ENCODE measurements around the gene CEP72. TPM values are rescaled to one million over a fixed set of nuclear protein-coding genes. Genes with fewer than 3 reads are reported as not detected.
"Not testable (repeated sequence)": the region's sequence is repeated elsewhere in the genome, so short reads cannot be mapped to it uniquely, and the experiment has no call there.

The CEP72 gene
- total RNA-seq, 2 experiments from 2014 or later: 21.9 to 23.8 TPM

DNA sequence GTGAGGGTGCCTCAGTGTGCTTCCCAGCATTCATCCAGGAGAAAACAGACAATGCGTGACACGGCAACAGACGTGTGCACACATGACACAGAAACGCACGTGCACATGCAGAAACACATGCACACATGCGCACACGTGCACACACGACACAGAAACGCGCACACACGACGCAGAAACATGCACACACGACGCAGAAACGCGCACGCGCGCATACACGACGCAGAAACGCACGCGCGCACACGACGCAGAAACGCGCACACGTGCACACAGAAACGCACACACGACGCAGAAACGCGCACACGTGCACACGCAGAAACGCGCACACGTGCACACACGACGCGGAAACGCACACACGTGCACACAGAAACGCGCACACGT lies 64.5 kb downstream of the CEP72 start:
- peaks cover 19% of the 10 kb centered on the region for H3K27me3 Mint-ChIP-seq
- DNase-seq: no peak
- H3K9me3 Mint-ChIP-seq: no peaks in the 10 kb centered on the region
- peaks cover 8% of the 10 kb centered on the region for H3K4me1 Mint-ChIP-seq
- H3K4me3 Mint-ChIP-seq: no peak overlapping the region
- no peak overlapping the region for H3K27ac Mint-ChIP-seq
- no peaks in the 10 kb centered on the region for H3K36me3 Mint-ChIP-seq

DNA sequence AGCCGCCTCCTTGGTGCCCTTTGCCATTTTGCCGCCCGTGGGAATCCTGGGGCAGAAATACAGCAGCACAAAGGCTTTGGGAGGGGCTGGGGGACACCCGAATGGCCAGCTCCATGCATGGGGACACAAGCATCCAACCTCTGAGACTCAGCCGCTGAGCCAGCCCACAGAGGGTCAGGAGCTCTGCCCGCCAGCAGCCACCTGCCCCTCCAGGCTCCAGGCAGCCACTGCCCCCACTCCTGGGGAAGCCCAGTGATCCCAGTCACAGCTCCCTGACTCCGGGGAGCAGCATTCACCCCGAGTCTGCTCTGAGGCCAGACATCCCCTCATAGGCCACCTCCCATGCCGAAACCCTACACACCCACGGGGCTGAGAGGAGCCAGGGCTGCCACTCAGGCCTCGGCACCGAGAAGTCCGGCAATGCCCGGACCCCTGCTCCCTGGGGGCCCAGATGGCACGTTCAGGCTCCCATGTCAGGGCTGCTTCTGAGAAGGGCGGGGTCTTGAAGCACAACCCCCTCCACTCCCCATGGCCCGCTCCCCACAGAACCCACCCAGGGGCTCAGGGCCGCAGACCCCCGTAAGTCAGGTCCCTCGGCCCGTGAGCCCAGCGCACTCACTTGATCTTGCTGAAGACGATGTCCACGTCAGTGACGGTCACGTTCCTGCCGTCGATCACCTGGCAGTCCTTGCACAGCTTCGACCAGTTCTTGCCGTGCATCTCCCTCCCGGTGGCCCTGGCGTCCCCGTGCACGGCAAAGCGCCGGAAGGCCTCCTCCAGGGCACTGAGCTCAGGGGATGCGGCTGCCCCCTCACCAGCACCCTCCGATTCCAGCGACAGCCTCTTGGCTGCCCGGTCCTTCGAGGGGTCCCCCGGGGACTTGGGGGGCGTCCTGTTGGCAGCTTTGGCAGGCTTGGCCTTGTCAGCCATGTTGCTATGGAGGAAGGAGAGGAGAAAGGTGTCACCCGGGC lies 65.3 kb downstream of the CEP72 start:
- Mint-ChIP-seq H3K4me3 (no peak overlapping the region), H3K27me3 (peaks cover 19% of the 10 kb centered on the region), H3K9me3 (no peaks in the 10 kb centered on the region), H3K36me3 (no peaks in the 10 kb centered on the region), H3K27ac (no peak overlapping the region), H3K4me1 (peaks cover 7% of the 10 kb centered on the region)
- no peak for DNase-seq

DNA sequence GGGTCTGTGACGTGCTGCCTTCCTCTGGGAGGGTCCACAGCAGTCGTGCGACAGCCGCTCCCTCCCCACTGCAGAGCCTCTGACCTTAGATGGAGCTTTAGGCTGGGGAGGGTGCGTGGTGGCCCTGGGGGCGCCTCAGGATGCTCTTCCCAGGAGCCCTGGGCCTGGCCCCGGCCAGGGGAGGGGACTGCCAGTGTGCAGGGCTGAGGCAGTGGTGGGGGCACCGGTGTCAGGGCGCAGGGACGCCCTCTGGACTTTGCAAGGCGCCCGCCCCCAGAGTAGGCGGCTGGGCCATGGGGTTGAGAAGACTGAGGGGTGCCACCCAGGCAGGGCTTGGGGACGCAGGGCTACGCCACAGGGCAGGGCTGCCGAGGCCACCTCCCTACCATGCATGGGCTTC lies 66.4 kb downstream of the CEP72 start:
- not testable (repeated sequence) for H3K27ac Mint-ChIP-seq, H3K36me3 Mint-ChIP-seq
- peaks cover 12% of the 10 kb centered on the region for H3K27me3 Mint-ChIP-seq

DNA sequence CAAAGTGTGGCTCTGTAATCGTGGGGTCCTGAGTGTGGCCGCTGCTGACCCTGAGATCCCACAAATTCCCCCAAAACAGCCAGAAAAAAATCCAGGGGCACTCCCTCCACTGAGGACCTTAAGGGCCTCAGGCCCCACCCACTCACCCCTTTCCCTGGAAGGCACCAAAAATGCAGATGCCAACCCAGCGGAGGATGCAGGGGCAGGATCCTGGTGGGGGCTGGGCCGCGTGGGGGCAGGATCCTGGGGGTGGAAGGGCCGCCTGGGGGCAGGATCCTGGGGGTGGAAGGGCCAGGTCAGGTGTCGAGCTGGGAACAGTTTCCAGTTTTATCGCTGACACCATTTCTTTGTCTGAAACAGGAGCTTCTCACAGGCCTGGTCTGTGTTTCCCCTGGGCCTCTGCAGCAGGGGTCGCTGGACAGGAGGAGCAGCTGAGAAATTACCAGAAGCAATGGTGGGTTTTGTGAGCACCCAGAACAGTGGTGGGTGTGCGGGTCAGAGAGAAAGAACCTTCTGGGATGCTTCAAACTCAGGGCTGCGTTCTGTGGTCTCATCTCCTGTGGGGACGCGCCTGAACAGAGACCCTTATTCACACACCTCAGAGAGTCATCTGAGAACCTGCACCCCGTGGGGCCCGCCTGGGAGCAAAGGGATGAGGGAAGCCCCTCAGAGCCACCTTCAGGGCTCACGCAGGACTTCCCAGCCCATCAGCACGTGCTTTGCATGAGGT lies 67.2 kb downstream of the CEP72 start:
- H3K27me3 Mint-ChIP-seq, H3K36me3 Mint-ChIP-seq, DNase-seq, H3K4me1 Mint-ChIP-seq, H3K9me3 Mint-ChIP-seq, H3K4me3 Mint-ChIP-seq, H3K27ac Mint-ChIP-seq: not testable (repeated sequence)

More for the DNA sequence above, 66.4 kb downstream of the CEP72 start:
- H3K4me3 Mint-ChIP-seq, H3K9me3 Mint-ChIP-seq, H3K4me1 Mint-ChIP-seq, DNase-seq: not testable (repeated sequence)

DNA sequence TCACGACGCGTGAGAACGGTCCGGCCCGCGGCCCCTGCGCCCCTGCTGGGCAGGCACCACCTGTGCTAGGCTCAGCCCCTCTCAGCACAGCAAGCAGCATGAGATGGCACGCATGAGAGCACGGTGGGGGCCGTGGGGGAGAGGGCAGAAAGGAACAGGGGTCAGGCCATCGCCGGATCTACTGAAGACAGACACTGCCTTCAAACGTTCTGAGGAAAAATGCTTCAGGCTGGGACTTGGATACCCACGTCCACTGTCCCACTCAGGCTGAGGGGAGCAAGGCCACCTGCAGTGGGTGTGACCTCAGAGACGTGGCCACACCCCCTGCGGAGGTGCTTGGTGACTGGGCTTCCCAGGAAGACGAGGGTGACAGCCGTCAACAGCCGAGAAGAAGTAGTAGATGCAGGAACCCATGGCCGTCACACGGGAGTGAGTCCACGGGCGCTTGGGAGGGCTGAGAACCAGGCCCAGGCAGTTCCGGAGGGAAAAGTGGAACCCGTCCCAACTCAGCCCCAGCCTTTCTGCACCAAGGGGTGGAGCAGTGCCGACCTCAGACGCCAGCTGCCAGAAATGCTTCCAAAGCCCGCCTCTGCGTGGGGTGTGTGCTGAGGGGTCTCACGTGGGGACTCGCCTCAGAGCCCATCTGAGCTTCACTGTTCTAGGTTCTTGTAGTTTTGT lies 68.1 kb downstream of the CEP72 start:
- not testable (repeated sequence) for H3K9me3 Mint-ChIP-seq, H3K27ac Mint-ChIP-seq, H3K27me3 Mint-ChIP-seq, DNase-seq, H3K4me3 Mint-ChIP-seq, H3K4me1 Mint-ChIP-seq, H3K36me3 Mint-ChIP-seq

DNA sequence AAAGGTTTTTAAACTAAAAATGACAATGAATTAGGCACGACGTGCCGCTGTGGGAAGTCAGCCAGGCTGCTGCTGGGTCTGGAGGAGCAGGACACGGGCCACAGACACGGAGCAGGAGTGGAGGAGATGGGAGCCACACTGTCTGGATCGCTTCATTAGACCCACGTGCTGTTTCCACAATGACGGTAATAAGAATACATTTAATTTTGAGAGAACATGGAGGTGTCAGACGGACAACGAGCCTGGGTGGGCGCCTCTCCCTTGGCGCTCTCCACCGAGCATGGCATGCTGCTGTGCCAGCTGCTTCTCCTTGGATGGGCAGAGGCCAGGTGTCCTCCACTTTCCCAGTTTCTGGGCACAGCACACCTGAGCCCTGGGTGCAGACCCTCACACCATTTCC lies 68.7 kb downstream of the CEP72 start:
- not testable (repeated sequence) for H3K9me3 Mint-ChIP-seq, H3K27ac Mint-ChIP-seq, H3K27me3 Mint-ChIP-seq, H3K36me3 Mint-ChIP-seq, DNase-seq, H3K4me3 Mint-ChIP-seq, H3K4me1 Mint-ChIP-seq

DNA sequence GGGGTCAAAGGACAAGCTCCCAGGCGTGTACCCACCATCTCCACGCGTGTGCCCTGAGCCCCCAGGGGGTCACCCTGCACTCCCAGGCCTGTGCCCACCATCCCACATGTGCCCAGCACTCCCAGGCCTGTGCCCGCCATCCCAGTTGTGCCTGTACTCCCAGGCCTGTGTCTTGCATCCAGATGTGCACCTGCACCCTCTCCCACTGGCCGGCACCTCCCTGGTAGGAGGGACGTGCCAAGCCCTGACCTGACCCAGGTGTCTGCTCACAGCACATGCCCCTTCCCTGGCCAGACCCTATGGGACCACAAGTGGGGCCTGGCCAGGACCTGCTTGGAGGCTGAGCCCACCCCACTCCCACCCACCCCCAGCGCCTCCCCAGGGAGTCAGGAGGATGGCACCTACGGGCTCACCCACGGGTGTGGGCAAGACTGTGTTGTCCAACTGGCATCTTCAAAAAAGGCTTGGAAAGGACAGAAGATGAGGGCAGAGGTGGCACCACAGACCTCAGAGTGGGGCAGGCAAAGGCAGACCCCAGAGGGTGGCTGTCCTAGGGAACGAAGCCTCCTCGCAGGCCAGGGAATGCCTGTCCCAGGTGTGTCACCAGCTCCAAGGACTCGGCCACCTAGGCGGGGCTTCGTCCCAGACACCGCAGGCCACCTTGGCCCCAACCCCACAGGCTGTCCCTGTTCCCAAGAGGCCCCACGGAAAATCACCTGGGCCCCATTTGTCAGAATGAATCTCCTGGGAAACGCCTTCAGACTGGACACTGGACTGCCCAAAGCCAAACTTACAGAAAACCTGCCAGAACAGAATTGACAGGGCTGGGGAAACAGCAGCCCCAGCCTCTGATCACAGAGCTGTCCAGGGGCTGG lies 69.4 kb downstream of the CEP72 start:
- H3K36me3 Mint-ChIP-seq, H3K27me3 Mint-ChIP-seq, H3K9me3 Mint-ChIP-seq, H3K27ac Mint-ChIP-seq, DNase-seq, H3K4me3 Mint-ChIP-seq, H3K4me1 Mint-ChIP-seq: not testable (repeated sequence)

DNA sequence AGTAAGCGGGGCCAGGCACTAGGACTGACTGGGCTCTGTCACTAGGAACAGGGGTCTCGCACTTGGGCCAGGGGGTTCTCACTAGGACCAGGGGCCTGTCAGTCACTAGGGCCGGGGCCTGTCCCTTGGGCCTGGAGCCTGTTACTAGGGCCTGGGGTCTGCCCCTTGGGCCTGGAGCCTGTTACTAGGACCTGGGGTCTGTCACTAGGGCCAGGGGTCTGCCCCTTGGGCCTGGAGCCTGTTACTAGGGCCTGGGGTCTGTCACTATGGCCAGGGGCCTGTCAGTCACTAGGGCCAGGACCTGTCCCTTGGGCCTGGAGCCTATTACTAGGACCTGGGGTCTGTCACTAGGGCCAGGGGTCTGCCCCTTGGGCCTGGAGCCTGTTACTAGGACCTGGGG lies 70.1 kb downstream of the CEP72 start:
- H3K4me3 Mint-ChIP-seq, H3K27ac Mint-ChIP-seq, H3K4me1 Mint-ChIP-seq, DNase-seq, H3K36me3 Mint-ChIP-seq, H3K27me3 Mint-ChIP-seq, H3K9me3 Mint-ChIP-seq: not testable (repeated sequence)

DNA sequence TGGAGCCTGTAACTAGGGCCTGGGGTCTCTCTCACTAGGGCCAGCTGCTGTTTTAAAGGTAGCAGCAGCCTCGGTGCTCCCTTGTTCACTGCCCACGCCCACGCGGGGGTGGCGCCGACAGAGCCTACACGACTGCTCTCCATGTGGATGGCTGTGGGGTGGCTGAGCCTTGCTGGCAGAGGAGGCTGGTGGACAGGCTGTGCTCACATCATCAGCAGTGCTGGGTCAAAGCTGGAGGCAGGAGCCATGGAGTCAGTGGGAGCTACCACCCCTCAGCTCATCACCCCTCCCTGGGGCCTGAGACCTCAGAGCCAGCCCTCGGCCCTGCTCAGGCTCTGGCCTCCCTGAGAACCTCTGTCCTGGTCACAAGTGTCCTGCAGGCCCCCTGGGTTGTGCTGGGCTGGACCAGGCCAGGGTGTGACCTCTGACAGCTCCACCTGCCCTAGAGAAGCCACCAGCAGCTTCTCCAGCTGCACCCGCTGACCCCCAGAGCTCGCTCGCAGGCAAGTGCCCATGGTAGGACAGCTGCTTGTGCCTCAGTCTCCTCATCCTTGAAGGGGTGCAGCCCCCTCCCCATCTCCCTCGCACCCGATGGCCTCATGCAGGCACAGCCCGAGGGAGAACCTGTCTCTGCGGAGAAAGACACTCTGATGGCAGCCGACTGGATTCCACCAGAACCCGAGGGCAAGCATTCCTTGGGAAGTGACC lies 70.7 kb downstream of the CEP72 start:
- not testable (repeated sequence) for H3K27me3 Mint-ChIP-seq, DNase-seq, H3K4me3 Mint-ChIP-seq

DNA sequence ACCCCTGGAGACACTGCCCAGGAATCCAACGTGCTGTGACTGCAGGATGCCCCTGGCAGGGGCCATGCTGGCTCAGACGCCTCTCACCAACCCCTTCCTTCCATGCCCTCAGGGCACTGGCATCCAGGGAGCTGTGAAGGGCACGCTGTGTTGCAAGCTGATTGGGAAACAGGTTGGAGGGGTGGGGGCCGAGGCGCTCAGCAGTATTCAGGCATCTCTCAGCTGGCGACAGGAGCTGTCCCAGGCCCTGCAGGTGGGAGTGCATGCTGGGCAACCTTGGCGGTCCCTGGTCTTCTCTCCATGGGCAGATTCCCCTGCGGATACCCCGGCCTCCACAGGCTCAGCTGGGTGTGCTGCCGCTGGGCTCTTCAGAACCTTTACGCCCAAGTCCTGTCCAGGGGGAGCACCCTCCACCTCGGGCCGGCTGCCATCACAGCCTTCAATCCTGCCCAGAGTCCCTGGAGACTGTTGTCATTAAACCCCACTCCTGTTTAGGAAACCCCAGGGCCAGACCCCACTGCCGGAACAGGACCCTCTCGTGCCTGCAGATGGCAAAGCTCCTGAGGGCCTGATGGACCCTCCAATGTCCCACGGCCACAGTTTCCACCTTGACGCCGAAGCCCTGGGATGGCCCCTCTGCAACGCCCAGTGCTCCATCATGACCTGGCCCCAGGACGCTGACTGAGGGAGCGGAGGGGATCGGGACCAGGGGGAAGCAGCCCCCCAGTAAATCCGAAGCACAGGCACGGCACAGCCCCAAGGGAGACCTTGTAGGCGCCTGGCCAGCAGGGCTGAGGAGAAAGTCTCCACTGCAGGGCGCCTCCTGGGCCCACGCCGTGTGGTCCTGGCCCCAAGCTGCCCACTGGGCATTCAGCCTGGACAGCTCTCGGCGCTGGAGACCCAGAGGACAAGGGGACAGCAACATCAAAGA lies 71.7 kb downstream of the CEP72 start:
- no peak overlapping the region for H3K27ac Mint-ChIP-seq
- H3K4me3 Mint-ChIP-seq: no peak overlapping the region
- DNase-seq: no peak
- H3K4me1 Mint-ChIP-seq: no peaks in the 10 kb centered on the region
- no peaks in the 10 kb centered on the region for H3K27me3 Mint-ChIP-seq
- no peaks in the 10 kb centered on the region for H3K9me3 Mint-ChIP-seq
- H3K36me3 Mint-ChIP-seq: no peaks in the 10 kb centered on the region

More for the DNA sequence above, 70.7 kb downstream of the CEP72 start:
- H3K36me3 Mint-ChIP-seq, H3K27ac Mint-ChIP-seq, H3K9me3 Mint-ChIP-seq, H3K4me1 Mint-ChIP-seq: not testable (repeated sequence)

DNA sequence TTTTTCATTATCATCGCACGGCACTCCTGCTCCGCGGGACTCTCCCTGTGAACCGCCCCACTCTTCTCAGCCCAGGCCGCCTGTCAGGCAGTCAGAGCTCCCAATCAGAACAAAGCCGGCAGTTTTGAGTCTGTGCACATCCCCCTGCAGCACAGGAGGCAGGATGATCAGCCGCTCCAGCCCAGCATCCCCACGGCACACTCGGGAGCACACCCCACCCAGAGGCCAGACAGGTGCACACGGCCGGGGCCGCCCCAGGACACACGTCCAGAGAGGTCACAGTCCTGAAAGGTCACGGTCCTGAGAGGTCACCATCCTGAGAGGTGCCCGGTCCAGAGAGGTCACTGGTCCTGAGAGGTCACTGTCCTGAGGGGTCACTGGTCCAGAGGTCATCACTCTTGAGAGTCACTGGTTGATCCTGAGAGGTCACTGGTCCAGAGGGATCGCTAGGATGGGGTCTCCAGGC lies 72.6 kb downstream of the CEP72 start:
- no peak for DNase-seq
- H3K36me3 Mint-ChIP-seq: no peaks in the 10 kb centered on the region
- H3K4me3 Mint-ChIP-seq: no peak overlapping the region
- no peaks in the 10 kb centered on the region for H3K27me3 Mint-ChIP-seq
- no peaks in the 10 kb centered on the region for H3K9me3 Mint-ChIP-seq
- H3K4me1 Mint-ChIP-seq: no peaks in the 10 kb centered on the region
- no peak overlapping the region for H3K27ac Mint-ChIP-seq

DNA sequence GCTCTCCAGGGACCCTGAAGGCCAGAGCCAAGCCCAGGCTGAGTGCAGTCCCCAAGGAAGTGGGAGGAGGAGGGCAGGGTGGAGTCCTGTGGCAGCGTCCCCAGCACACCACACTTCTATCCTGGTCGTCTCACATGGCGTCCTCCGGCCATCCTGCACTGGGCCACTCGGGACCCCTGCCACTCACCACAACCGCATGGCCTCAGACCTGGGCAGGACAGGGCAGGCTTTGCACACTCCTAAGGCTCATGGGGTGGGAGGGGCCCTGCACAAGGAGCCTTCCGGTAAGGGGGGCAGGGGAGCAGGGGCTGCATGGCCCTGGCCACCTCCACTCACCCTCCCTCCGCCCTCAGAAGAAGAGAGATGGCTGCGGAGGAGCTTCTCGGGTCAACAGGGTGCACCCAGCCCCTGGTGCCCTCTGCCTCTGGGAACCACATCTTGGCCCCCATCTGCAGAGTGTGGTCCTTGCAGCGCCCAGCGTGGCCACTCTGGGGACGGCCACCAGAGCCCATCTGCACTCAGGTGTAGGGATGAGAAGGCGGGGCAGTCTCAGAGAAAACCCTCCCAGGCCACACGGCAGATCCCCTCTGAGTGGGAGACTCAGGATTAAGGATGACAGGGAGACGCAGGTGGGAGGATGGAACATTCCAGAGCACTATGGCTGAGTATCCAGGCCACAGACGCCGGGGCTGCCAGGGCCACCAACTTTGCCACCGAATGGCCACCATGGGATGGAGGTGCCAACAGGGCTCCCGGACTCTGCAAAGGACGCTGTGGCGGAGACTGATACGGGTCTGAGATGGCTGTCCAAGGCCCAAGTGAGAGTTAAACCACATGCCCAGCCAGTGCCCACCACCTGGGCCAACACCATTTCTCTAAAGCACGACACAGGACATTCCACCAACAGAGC lies 73.4 kb downstream of the CEP72 start:
- no peaks in the 10 kb centered on the region for H3K36me3 Mint-ChIP-seq
- H3K27me3 Mint-ChIP-seq: no peaks in the 10 kb centered on the region
- no peak overlapping the region for H3K27ac Mint-ChIP-seq
- DNase-seq: no peak
- no peaks in the 10 kb centered on the region for H3K4me1 Mint-ChIP-seq
- no peak overlapping the region for H3K4me3 Mint-ChIP-seq
- no peaks in the 10 kb centered on the region for H3K9me3 Mint-ChIP-seq

All from activated naive CD8-positive, alpha-beta T cell treated with anti-CD3 and anti-CD28 coated beads for 36 hours (primary cell).